ENCODE measurements around the gene PPP1R37.

The PPP1R37 gene

DNA sequence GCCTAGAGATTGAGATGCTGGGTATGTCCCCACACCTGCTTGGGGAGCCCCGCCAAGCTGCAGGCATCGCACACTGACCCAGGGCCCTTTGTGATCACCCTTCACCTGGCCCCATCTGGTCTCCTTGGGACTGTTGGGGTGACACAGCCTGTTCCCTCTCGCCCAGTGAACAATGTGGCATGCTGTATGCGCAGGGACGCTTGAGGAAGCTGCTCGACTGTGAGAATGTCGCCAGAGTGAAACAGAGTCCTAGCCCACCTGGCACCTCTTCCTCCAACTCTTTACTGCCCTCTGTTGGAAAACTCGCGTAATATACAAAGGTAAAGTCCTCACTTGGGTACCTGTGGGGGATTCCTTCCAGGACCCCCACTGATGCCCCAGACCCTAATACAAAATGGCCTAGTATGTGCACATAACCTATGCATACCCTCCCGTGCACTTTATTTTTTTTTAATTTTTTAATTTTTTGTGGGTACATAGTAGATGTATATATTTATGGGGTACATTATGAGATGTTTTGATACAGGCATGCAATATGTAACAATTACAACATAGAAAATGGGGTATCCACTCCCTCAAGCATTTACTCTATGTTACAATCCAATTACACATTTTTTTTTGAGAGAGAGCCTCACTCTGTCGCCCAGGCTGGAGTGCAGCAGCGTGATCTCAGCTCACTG is 94.6 kb downstream of the PPP1R37 start:
- DNase-seq = no peak

DNA sequence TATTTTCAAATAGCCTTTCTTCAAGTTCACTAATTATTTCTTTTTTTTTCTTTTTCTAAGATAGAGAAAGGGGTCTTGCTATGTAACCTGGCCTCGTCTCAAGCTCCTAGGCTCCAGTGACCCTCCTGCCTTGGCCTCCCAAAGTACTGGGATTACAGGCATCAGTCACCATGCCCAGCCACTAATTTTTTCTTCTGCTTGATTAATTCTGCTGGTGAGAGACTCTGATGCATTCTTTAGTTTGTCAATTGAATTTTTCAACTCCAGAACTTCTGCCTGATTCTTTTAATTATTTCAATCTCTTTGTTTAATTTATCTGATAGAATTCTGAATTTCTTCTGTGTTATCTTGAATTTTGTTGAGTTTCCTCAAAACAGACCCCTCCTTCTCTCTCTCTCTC is 97.0 kb downstream of the PPP1R37 start:
- DNase-seq = no peak

DNA sequence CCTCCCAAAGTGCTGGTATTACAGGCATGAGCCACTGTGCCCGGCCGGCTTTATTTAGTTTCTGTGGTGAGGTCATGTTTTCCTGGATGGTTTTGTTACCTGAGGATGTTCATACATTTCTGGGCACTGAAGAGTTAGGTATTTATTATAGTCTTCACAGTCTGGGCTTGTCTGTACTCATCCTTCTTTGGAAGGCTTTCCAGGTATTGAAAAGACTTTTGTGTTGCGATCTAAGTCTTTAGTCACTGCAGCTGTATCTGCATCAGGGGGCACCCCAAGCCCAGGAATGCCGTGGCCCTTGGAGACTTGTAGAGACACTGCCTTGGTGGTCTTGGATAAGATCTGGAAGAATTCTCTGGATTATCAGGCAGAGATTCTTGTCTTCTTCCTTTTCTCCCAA is 98.4 kb downstream of the PPP1R37 start:
- no peak for DNase-seq

DNA sequence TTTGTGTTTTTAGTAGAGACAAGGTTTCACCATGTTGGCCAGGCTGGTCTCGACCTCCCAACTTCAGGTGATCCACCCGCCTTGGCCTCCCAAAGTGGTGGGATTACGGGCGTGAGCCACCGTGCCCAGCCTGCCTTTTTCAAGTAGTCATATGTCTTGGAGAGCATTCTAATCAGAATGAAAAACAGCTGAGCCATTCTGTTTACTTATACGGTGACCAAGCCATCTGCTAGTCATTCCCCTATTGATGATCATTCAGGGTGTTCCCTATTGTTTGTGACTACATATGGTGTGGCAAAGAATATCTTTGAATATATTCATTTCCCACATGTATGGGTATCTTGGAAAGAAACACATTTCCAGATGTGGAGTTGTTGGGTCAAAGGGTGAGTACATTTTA is 102.8 kb downstream of the PPP1R37 start:
- no peak for DNase-seq
